NCI-H82 treated with DMSO at 0.1 percent for 48 hours (cell line): ENCODE results near the gene MAP4.
"Not testable (repeated sequence)": the region's sequence is repeated elsewhere in the genome, so short reads cannot be mapped to it uniquely, and the experiment has no call there.

Source experiments
- DNase-seq: peaks from one replicate; lab custom pipeline; 2025; ENCODE audit not compliant: unreplicated experiment; lab: John Stamatoyannopoulos, UW

The MAP4 gene, protein sequence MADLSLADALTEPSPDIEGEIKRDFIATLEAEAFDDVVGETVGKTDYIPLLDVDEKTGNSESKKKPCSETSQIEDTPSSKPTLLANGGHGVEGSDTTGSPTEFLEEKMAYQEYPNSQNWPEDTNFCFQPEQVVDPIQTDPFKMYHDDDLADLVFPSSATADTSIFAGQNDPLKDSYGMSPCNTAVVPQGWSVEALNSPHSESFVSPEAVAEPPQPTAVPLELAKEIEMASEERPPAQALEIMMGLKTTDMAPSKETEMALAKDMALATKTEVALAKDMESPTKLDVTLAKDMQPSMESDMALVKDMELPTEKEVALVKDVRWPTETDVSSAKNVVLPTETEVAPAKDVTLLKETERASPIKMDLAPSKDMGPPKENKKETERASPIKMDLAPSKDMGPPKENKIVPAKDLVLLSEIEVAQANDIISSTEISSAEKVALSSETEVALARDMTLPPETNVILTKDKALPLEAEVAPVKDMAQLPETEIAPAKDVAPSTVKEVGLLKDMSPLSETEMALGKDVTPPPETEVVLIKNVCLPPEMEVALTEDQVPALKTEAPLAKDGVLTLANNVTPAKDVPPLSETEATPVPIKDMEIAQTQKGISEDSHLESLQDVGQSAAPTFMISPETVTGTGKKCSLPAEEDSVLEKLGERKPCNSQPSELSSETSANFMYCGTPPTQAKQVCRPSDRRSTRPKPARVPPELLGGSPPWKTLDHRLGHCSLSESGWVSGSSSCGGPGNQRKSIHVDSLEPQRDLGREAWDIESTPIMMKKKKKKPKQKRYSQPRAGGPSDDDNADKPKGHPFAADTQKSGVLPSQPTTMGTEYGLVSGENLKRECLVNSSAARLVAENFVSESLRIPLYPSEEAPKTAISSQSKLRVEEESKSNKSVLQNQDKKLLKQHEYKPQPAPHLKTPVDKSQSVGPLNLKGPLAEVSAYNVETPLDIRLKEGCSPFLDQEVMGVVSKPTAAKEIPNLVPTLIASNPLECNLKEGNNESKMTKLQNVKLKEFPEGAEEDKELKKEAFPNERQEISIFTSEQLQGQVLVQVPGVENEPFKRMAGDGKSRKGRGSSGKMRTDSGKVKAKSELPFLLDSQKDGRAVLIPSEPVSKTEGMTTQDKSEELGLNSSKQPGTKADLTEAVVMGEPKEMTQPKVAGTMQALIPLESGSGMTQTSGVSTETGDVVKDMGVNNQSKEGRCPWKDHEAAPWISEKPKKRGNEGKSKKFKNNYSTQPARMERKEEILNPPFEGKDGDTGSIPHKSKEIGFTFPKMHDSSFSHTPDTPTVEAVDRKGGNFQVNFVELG (N-terminal part only)

DNA sequence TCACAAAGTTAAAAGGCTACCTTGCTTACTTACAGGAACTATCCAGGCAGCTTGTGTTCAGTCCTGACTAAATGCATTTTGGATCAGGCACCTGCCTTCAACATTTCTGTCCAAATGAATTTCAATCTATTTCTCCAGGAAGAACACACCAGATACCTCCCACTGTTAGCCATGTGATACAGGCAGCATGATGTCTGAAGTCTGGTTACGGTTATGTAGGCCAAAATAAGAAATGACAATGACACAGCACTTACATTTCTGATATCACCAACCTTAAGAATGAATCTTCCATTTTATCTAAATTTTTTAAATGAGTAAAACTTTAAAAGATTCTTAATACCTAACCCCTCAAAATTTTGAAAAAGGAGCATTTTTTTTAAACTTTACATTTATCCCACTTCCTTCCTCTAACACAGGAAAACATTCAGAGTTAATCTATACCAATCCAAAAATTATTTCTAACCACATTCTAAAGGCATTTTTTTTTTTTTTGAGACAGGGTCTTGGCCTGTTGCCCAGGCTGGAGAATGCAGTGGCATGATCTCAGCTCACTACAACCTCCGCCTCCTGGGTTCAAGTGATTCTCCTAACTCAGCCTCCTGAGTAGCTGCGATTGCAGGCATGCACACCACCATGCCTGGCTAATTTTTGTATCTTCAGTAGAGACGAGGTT lies at the start of gene MAP4:
Gene MAP4, minus strand, starts transcription at position 116 of the 673 bp plus-strand sequence. CDS start 17,556 bp downstream, outside the sequence.
- DNase-seq: no peak

DNA sequence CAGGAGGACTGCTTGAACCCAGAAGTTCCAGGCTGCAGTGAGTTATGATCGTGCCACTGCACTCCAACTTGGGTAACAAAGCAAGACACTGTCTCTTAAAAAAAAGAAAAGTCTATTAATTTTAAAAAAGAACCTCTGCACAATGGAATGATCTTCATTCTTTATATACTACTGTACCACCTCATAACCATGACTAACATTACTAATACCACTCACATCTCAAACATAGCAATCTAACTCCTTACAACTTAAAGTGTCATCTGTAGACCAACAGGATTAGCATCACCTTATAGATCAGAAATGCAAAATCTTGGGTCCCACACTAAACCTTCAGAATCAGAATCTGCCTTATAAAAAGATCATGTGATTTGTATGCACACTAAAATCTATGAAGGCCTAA lies 48.8 kb upstream of the MAP4 start:
- no peak for DNase-seq

DNA sequence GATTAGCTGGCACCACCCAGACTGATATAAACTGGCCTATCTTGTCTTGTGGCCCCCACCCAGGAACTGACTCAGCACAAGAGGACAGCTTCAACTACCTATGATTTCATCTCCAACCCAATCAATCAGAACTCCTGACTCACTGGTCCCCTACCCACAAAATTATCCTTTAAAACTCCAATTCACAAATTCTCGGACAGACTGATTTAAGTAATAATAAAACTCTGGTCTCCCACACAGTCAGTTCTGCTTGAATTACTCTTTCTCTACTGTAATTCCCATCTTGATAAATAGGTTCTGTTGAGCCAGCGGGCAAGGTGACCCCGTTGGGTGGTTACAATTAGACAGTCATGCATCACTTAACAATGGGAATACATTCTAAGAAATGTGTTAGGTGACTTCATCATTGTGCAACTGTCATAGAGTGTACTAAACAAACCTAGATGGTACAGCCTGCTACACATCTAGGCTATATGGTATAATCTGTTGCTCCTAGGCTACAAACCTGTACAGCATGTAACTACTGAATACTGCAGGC lies 48.1 kb upstream of the MAP4 start:
- DNase-seq: no peak

DNA sequence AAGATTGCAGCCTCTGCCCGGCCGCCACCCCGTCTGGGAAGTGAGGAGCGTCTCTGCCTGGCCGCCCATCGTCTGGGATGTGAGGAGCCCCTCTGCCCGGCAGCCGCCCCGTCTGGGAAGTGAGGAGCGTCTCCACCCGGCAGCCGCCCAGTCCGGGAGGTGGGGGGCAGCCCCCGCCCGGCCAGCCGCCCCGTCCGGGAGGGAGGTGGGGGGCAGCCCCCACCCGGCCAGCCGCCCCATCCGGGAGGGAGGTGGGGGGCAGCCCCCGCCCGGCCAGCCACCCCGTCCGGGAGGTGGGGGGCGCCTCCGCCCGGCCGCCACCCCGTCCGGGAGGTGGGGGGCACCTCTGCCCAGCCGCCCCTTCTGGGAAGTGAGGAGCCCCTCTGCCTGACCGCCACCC lies 45.4 kb upstream of the MAP4 start:
- DNase-seq: not testable (repeated sequence)

DNA sequence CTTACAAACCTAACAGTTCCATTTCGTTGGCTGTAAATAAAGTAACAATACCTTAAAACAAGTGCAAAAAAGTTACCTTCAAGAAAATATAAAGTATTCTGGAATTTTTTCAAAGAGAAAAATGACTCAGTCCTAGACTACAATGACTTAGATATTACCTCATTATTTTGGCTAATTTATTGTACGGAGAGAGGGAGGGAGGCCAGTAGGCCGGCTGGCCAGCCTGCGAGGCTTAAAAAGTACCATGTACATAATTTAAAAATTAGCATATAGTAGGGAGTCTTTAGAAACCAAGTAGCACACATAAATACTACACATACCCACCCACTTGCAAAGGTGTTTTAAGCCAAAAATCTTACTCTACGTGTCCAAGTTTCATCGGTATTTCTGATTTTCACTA lies 41.9 kb upstream of the MAP4 start:
- no peak for DNase-seq

DNA sequence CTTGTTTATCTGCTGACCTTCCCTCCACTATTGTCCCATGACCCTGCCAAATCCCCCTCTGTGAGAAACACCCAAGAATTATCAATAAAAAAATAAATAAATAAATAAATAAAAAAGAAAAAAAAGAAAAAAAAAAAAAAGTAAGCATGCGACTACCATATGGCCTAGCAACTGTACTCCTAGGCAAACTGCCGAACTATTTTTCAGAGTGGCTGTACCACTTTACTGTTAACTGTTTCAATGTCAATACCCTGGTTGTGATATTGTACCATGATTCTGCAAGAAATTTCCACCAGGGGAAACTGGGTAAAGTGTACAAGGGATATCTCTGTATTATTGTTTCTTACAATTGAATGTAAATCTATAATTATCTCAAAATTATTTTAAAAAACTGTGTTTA lies 41.3 kb upstream of the MAP4 start:
- peak; percentile 48 for DNase-seq

DNA sequence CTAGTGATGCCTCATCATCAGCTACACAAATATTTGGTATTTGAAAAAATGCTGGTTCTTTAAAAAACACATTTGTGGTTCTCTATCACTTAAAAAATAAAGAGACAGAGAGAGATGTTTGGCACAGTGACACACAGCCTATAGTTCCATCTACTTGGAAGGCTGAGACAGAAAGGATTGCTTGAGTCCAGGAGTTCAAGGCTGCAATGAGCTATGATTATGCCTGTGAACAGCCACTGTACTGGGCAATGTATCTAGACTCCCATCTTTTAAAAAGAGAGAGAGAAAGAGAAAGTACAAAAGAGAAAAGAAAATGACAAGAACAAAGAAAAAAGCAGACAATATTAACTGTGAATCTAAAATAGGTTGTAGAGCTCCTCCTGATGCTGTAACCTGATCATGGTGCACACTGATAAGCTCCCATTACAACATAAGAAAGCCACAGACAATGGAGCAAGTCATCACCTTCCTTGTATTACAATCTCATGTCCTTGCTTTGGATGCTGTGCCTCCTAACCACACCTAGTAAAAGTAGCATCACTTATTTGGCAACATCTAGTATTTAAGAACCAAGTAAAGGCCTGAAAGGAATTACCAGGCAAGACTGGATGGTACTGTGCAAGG lies 31.7 kb upstream of the MAP4 start:
- no peak for DNase-seq

DNA sequence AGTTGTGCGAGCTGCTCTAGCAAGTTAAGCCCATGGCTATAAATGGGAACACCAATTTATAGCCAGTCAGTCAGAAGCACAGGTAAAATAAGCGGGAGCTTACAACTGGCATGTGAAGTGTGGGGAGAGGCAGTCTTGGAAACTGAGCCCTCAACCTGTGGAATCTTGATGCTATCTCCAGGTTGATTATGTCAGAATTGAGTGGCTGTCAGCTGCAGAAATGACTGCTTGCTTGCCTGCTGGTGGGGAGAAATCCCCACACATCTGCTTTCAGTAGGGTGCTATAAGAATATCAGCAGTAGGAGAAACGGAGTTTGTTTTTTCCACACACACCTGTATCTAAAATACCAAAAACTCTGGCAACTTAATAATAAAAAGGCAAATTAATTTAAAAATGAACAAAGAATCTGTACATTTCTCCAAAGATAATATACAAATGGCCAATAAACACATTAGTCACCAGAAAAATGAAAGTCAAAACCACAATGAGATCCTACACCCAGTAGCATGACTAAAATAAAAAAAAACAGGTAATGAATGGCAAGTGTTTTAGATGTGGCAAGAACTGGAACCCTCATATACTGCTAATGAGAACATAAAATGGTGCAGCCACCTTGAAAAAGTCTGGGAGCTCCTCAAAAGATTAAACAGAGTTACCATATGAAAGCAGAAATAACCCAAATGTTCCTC lies 26.0 kb upstream of the MAP4 start:
- no peak for DNase-seq

DNA sequence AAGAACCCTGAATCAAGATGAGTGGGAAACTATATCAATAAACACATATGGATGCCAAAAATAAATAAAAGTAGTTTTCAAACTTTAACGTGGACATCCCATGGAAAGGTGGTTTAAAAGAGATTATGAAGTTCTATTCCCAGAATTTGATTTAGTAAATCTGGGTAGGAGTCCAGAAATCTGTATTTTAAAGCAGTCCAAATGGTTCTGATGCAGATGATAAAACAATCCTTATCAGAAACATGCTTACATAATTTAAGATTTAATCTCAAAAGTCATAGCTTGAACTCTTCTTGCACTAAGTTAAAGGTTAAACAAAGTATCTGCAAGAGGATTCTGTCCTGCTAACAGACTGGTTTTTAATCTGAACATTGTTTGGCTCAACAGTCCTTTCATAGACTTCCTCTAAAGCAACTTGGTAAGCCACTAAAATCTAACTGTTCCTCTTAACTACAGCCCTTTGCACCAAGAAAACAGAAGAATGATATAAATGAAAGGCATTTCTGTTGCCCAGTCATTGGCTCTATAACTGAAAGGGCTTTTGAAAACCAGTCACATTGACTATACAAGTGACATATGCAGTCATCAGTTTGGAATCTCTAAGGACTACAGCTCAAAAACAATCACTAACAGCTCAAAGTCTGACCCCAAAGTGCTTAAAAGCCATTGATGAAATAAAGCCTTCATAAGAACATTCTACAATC lies 23.4 kb upstream of the MAP4 start:
- DNase-seq: no peak

DNA sequence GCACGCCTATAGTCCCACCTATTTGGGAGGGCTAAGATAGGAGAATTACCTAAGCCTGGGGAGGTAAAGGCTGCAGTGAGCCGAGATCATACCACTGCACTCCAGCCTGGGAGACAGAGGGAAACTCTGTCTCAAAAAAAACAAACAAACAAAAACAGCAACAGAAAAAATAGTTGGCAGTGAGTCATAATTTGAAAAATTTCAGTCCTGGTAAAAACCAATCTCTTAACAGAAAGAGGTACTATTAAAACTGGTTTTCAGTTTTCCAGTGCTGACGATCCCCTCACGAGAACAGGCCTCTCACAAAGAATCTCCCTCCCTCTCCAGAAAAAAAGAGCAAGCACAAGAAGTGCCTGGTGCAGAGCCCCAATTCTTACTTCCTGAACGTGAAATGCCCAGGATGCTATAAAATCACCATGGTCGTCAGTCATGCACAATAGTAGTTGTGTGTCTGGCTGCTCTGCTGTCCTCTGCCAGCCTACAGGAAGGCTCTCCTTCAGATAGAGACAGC lies 22.8 kb upstream of the MAP4 start:
- DNase-seq: no peak

DNA sequence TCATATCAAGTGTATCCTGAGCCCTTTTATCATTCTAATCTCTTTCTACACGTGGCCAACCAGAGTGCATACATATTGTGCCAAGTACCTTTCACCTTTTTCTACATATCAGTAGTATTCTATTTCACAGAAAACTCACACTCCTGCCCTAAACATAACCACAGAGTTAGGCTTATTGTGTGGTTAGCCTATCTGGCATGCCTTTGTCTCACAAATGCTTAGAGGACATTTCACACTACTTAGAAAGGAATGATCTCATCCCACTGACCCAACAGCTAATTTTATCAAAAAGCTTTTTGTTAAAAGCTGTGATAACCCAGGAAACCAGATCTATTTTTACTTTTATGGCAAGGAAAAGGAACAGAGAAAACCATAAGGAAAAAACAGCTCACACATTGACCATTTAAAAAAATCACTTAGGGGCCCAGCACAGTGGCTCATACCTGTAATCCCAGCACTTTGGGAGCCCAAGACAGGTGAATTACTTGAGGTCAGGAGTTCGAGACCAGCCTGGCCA lies 17.8 kb upstream of the MAP4 start:
- DNase-seq: no peak

DNA sequence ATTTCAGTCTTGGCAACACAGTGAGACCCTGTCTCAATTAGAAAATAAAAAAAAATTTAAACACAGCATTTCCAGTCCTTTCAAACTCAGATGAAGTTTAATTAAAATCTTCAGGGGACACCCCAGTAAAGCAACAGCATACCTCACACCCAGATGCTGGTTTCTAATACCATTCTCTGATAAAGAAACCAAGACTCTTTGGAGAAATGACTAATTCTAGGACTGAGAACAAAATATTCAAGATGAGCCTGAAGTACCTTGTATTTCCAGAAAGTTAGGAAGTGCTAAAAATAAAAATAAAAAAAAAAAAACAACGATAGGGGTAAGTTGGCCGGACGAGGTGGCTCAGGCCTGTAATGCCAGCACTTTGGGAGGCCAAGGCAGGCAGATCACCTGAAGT lies 14.0 kb upstream of the MAP4 start:
- DNase-seq: no peak

DNA sequence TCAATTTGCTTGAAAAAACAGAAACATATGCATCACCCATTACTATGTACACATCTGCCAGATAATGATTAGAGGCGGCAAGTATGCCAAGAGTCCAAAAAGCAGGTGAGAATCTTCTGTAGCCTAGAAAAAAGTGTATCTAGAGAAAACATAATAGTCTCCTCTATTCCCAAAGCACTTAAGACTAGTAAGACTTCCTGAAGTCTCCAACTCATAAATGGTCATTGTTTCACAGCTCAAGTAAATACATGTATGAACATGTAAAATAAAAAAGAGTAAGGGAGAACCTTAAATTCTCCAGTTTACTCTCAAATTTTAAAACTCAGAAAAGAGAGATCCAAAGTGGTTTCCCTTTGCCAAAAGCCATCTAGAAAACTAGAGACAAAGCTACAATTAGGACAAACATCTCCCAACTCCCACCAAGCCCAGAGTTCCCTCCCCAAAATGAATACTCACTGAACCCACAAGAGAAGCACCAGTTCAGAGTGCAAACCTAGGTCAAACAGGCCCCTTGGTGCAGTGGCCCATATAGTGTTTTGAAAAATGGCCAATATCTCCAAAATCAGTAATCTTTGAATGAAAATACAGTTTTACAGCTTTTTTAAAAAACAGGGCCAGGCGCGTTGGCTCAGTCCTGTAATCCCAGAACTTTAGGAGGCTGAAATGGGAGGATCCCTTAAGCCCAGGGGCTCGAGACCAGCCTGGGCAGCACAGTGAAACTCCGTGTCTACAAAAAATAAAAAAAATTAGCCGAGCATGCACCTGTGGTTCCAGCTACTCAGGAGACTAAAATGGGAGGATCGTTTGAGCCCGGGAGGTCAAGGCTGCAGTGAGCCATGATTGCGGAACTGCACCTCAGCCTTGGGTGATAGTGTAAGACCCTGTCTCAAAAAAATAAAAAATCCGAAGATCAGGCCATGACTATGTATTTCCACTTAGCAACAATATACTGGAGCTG lies 11.0 kb upstream of the MAP4 start:
- no peak for DNase-seq

DNA sequence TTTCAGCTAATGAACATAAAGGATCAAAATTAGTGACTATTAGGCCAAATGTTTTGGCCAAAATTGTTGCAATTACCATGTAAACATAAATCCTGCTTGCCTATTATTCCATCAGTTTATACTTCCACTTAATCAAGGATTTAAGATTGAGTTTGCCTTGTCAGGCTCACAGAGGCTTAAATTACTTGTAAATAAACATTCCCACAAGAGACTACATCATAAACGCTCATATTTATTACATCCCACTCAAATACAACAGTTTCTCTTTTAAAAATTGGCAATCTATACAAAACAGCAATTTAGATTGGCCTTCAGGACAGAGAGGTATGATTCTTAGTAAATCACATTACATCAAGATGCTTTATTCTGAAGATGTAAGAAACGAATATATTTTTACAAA lies 9.9 kb upstream of the MAP4 start:
- DNase-seq: no peak

DNA sequence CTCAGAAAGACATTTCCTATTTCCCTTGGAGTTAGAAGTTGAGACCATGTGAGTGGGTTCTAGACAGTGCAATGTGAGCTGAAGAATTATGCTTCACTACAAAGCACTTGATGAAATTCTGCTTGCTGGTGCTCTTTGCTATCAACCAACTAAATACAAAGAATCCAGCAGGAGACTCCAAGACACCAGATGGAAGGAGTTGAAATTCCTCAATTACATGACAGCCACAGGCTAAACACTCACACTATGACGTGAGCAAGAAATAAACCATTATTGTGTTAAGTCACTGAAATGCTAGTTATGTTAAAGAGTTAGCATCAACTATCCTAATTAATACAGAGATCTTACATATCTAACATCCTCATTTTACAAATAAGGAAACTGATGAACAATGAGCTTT lies 8.2 kb upstream of the MAP4 start:
- no peak for DNase-seq

DNA sequence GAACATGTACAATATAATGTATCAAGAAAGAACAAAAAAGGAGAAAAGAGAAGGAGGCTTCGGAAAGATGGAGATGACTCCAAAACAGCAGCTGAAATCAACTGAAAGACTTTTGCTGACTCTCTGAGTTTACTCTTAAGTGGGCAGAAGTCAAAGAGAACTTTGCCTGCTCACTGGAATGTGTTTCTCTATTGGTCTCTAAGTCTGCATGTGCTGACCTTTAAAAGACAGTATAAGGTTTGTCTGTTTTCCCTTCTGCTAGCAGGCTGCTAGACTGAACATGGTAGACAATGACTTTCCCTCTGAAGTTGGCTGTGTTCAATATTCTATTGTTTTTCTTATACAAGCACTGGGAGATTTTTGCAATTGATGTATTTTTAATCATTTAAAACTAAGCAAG lies 7.2 kb upstream of the MAP4 start:
- no peak for DNase-seq

DNA sequence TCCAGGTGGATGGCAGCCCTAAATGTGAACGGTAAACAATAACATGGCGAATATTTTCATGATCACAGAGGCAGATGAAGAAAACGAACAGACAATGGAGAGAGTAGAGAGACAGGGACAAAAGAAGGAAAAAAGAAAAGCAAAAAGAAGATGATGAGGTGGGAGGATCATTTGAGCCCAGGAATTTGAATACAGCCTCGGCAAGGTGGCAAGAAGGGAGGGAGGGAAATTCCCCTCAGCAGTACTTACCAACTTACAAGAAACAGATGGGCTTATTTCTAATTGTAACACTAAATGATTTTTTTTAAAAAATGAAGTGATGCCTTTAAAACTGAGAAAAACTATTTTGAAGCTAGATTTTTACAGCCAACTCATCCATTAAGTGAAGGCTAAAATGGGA lies 6.0 kb upstream of the MAP4 start:
- no peak for DNase-seq
